ENCODE results near the gene APBA2. TPM values are rescaled to one million over a fixed set of nuclear protein-coding genes. Genes with fewer than 3 reads are reported as not detected.

The APBA2 gene
- total RNA-seq, 4 donors from 2014 or later, result 1.6 to 8.2 (median 2.5) TPM

DNA sequence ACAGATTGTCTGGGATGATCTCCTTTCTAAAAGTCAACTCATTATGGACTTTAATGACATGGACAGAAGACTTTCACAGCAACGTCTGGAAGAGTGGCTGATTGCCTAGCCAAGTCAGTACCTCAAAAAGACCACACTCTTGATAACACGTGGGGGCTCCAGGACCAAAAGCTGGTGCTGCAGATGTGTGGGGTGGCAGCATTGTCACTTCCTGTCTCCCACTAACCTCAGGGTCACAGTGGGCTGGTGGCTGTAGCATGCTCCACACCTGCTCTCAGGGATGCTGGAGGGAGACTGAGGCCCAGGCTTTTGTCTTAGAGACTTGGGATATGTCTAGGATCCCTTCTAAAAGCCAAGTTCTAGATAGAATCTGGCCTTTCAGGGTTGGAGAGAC, 118.1 kb downstream of the APBA2 start:
- WGBS, 2 donors (ENCODE audit: low coverage in 1 of 2), result 63% methylated on average over 2 of the region's 2 CpGs; no CpG with 5 or more reads in 1 of the 2 donors
- no peaks in the 10 kb centered on the region for H3K27me3 ChIP-seq
- no peak for TF ChIP-seq POLR2AphosphoS5 (IDR thresholded peaks at IDR 0.05)
- TF ChIP-seq, protein P1, sequence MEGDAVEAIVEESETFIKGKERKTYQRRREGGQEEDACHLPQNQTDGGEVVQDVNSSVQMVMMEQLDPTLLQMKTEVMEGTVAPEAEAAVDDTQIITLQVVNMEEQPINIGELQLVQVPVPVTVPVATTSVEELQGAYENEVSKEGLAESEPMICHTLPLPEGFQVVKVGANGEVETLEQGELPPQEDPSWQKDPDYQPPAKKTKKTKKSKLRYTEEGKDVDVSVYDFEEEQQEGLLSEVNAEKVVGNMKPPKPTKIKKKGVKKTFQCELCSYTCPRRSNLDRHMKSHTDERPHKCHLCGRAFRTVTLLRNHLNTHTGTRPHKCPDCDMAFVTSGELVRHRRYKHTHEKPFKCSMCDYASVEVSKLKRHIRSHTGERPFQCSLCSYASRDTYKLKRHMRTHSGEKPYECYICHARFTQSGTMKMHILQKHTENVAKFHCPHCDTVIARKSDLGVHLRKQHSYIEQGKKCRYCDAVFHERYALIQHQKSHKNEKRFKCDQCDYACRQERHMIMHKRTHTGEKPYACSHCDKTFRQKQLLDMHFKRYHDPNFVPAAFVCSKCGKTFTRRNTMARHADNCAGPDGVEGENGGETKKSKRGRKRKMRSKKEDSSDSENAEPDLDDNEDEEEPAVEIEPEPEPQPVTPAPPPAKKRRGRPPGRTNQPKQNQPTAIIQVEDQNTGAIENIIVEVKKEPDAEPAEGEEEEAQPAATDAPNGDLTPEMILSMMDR (IDR thresholded peaks at IDR 0.05), result no peak
- no peak for TF ChIP-seq POLR2A (IDR thresholded peaks at IDR 0.05)
- H3K36me3 ChIP-seq, result no peaks in the 10 kb centered on the region
- intact Hi-C loops (cut with DNase I; ENCODE audit: low total_unique reads), result no loop called here
- no peak for DNase-seq
- H3K4me3 ChIP-seq, result no peak overlapping the region
- H3K27ac ChIP-seq, result no peak overlapping the region
- no peaks in the 10 kb centered on the region for H3K4me1 ChIP-seq
- H3K9me3 ChIP-seq, result no peaks in the 10 kb centered on the region
- in situ Hi-C loops (cut with MboI; ENCODE audit: low pct_ligation_motif_present in 1 of 4, low pct_unique_long_range_greater_than_20kb in 1 of 4, low sequenced_read_pairs in 3 of 4), result no loop called here

DNA sequence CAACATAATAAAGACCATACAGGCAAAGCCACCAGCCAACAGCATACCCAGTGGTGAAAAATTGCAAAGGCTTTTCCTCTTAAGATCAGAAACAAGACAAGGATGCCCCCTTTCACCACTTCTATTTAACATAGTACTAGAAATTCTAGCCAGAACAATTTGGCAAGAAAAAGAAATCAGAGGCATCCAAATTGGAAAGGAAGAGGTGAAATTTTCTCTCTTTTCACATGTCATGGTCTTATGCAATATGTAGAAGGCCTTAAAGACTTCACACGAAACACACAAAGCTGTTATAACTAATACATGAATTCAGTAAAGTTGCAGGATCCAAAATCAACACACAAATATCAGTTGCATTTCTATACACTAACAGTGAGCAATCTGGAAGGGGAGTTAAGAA, 120.2 kb downstream of the APBA2 start:
- intact Hi-C loops (cut with DNase I; ENCODE audit: low total_unique reads), result no loop called here
- no peaks in the 10 kb centered on the region for H3K4me1 ChIP-seq
- H3K27me3 ChIP-seq, result no peaks in the 10 kb centered on the region
- no peak overlapping the region for H3K27ac ChIP-seq
- no peak for DNase-seq
- in situ Hi-C loops (cut with MboI; ENCODE audit: low pct_ligation_motif_present in 1 of 4, low pct_unique_long_range_greater_than_20kb in 1 of 4, low sequenced_read_pairs in 3 of 4), result no loop called here
- no peaks in the 10 kb centered on the region for H3K9me3 ChIP-seq
- H3K4me3 ChIP-seq, result no peak overlapping the region
- H3K36me3 ChIP-seq, result no peaks in the 10 kb centered on the region
- TF ChIP-seq, protein P1 (IDR thresholded peaks at IDR 0.05), result no peak
- no peak for TF ChIP-seq POLR2AphosphoS5 (IDR thresholded peaks at IDR 0.05)
- TF ChIP-seq POLR2A (IDR thresholded peaks at IDR 0.05), result no peak
- no peak for TF ChIP-seq EP300 (IDR thresholded peaks at IDR 0.05; ENCODE audit: low read depth)
- WGBS, 2 donors (ENCODE audit: low coverage in 1 of 2), result 89 to 100% methylated on average over 1 of the region's 1 CpG

DNA sequence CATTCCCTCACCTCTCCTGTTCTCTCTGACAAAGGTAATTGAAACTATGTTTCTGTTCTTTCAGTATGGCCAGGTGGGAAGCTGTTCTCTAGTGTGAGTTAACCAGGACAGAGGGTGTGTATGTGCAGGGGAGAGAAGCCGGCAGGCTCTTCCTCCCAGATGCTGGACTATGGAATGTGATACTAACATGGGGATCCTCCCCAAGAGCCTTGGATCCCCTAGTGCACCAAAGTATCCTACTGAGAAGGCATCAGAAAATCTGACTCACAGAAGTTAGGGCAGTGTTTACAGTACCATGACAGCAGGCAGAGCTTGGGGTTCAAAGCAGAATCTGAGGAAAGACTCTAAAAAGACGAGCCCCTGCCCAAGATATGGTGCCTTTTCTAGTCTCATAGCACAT, 123.1 kb downstream of the APBA2 start:
- 17 to 55% methylated on average over 1 to 2 of the region's 2 CpGs for WGBS, 2 donors (ENCODE audit: low coverage in 1 of 2)
- TF ChIP-seq POLR2AphosphoS5 (IDR thresholded peaks at IDR 0.05) (no peak), POLR2A (IDR thresholded peaks at IDR 0.05) (no peak), EP300 (IDR thresholded peaks at IDR 0.05; ENCODE audit: low read depth) (no peak)
- TF ChIP-seq, protein P1 (IDR thresholded peaks at IDR 0.05), result no peak
- in situ Hi-C loops (cut with MboI; ENCODE audit: low pct_ligation_motif_present in 1 of 4, low pct_unique_long_range_greater_than_20kb in 1 of 4, low sequenced_read_pairs in 3 of 4) (no loop called here), intact Hi-C loops (cut with DNase I; ENCODE audit: low total_unique reads) (no loop called here)
- Histone ChIP-seq H3K4me1 (no peaks in the 10 kb centered on the region), H3K36me3 (no peaks in the 10 kb centered on the region), H3K4me3 (no peak overlapping the region), H3K9me3 (no peaks in the 10 kb centered on the region), H3K27me3 (no peaks in the 10 kb centered on the region), H3K27ac (no peak overlapping the region)
- no peak for DNase-seq

DNA sequence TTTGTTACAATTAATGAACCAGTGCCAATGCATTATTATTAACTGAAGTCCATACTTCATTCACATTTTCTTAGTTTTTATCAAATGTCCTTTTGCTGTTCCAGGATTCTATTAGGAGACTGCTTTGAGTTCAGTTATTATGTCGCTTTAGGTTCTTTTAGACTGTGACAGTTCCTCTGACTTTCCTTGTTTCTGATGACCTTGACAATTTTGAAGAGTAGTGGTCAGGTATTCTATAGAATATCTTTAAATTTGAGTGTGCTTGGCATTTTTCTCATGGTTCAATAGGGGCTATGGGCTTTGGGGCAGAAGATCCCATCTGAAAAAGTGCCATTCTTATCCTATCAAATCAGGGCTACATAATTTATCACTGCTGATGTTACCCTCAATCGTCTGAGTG, 126.3 kb downstream of the APBA2 start:
- WGBS, 2 donors (ENCODE audit: low coverage in 1 of 2), result 82 to 93% methylated on average over 2 of the region's 2 CpGs
- TF ChIP-seq POLR2A (IDR thresholded peaks at IDR 0.05) (no peak), EP300 (IDR thresholded peaks at IDR 0.05; ENCODE audit: low read depth) (no peak), POLR2AphosphoS5 (IDR thresholded peaks at IDR 0.05) (no peak)
- TF ChIP-seq, protein P1 (IDR thresholded peaks at IDR 0.05), result no peak
- no peak for DNase-seq
- Histone ChIP-seq H3K4me3 (no peak overlapping the region), H3K4me1 (no peaks in the 10 kb centered on the region), H3K27me3 (no peaks in the 10 kb centered on the region), H3K27ac (no peak overlapping the region), H3K9me3 (no peaks in the 10 kb centered on the region), H3K36me3 (no peaks in the 10 kb centered on the region)
- intact Hi-C loops (cut with DNase I; ENCODE audit: low total_unique reads) (no loop called here), in situ Hi-C loops (cut with MboI; ENCODE audit: low pct_ligation_motif_present in 1 of 4, low pct_unique_long_range_greater_than_20kb in 1 of 4, low sequenced_read_pairs in 3 of 4) (no loop called here)

All from transverse colon (tissue), 4 donors.